HCT116 (cell line): ENCODE results near the gene LMNA. TPM values are rescaled to one million over a fixed set of nuclear protein-coding genes. Genes with fewer than 3 reads are reported as not detected.

Experiments used
- ATAC-seq: fragments of 200-7000 bp; cut with Tn5 transposase; 2 replicates; pipeline ENCODE4 v1.9.1; 2020; ENCODE audit warnings: mild to moderate bottlenecking, moderate library complexity
- BruUV-seq: library from RNA; stranded (reverse); fragments of 400-500 nt; replicated peaks from 2 replicates; lab custom pipeline; 2021; lab: Mats Ljungman, UMichigan
- CTCF ChIA-PET: fragments of 300-600 bp; sonication (Branson Sonifier 250); formaldehyde crosslinking; loops from one replicate; lab custom pipeline; 2021; ENCODE audit warnings: antibody characterized with exemption; lab: Charles Lee
- POLR2A ChIA-PET: fragments of 300-600, 350-600 bp; sonication (Branson Sonifier 250); formaldehyde crosslinking; loops from one replicate; lab custom pipeline; 2021; ENCODE audit warnings: antibody characterized with exemption; lab: Charles Lee
- RAD21 ChIA-PET, 2 experiments: fragments of 300-600 bp; sonication (Branson Sonifier 250); formaldehyde crosslinking; loops; one replicate each; lab custom pipeline; 2023; ENCODE audit warnings: low total read pairs in 2 of 2; ENCODE audit not compliant: uncharacterized antibody in 2 of 2, unreplicated experiment in 2 of 2, low non-redundant PET in 1 of 2; lab: Charles Lee
- DNase-seq: peaks from one replicate; pipeline ENCODE4 v3.0.0-alpha.2; 2010; ENCODE audit warnings: low read depth, low spot score
- H2AFZ ChIP-seq: fragments of 200-600 bp; shearing (Covaris generic), sonication (generic); 2 replicates; pipeline ENCODE4 v1.6.1; 2017; ENCODE audit warnings: low read depth, mixed run types, mixed read lengths, antibody characterized with exemption, low read length; ENCODE audit not compliant: poor library complexity, severe bottlenecking
- H3K27ac ChIP-seq: 2 replicates; pipeline ENCODE4 v1.5.1; 2012; ENCODE audit warnings: low read depth, low read length
- H3K27me3 ChIP-seq: fragments of 200-600 bp; sonication (generic); 2 replicates; pipeline ENCODE4 v1.6.1; 2016; ENCODE audit warnings: mixed run types, low read length, mixed read lengths; ENCODE audit not compliant: insufficient read depth
- H3K36me3 ChIP-seq, 2 experiments: fragments of 200-500 bp in 1 of 2; fragments of 200-600 bp in 1 of 2; sonication (Bioruptor generic) in 1 of 2; sonication (generic) in 1 of 2; 2 replicates each; pipeline versions ENCODE4 v1.5.1 to v1.6.1; 2014 to 2016; ENCODE audit warnings: low read length in 2 of 2, inconsistent platforms in 1 of 2, mixed read lengths in 1 of 2, mixed run types in 1 of 2; ENCODE audit not compliant: insufficient read depth in 2 of 2, control insufficient read depth in 1 of 2
- H3K4me1 ChIP-seq, 2 experiments: fragments of 200-600 bp in 1 of 2; sonication (generic) in 1 of 2; 2 replicates each; pipeline versions ENCODE4 v1.5.1 to v1.6.1; 2012 to 2017; ENCODE audit warnings: low read length in 2 of 2, inconsistent platforms in 1 of 2, mild to moderate bottlenecking in 1 of 2, mixed read lengths in 1 of 2, mixed run types in 1 of 2, moderate library complexity in 1 of 2; ENCODE audit not compliant: insufficient read depth in 2 of 2, control insufficient read depth in 1 of 2
- H3K4me2 ChIP-seq: fragments of 200-600 bp; sonication (generic); 2 replicates; pipeline ENCODE4 v1.6.1; 2017; ENCODE audit warnings: mixed run types, low read length, mixed read lengths
- H3K4me3 ChIP-seq, 2 experiments: fragments of 200-600 bp in 1 of 2; sonication (generic) in 1 of 2; replicated peaks in 1 of 2; 2 replicates each; pipeline ENCODE4 v1.5.1; 2011 to 2016; ENCODE audit warnings: low read length in 2 of 2, control low read depth in 1 of 2, low read depth in 1 of 2, mild to moderate bottlenecking in 1 of 2, mixed read lengths in 1 of 2, mixed run types in 1 of 2
- H3K79me2 ChIP-seq: fragments of 200-600 bp; sonication (generic); 2 replicates; pipeline ENCODE4 v1.6.1; 2017; ENCODE audit warnings: mild to moderate bottlenecking, mixed run types, low read length, moderate library complexity, mixed read lengths; ENCODE audit not compliant: insufficient read depth
- H3K9ac ChIP-seq: fragments of 200-600 bp; sonication (generic); 2 replicates; pipeline ENCODE4 v1.6.1; 2016; ENCODE audit warnings: low read length, mixed read lengths
- H3K9me2 ChIP-seq: fragments of 200-600 bp; sonication (generic), shearing (Covaris generic); 2 replicates; pipeline ENCODE4 v1.6.1; 2017; ENCODE audit warnings: mixed run types, mild to moderate bottlenecking, moderate library complexity; ENCODE audit not compliant: insufficient read depth
- H3K9me3 ChIP-seq, 2 experiments: fragments of 200-500 bp in 1 of 2; fragments of 200-600 bp in 1 of 2; sonication (Bioruptor generic) in 1 of 2; sonication (generic) in 1 of 2; 2 replicates each; pipeline ENCODE4 v1.6.1; 2014 to 2017; ENCODE audit warnings: low read length in 2 of 2, mixed read lengths in 2 of 2, inconsistent platforms in 1 of 2, low read depth in 1 of 2, mild to moderate bottlenecking in 1 of 2, mixed run types in 1 of 2, moderate library complexity in 1 of 2; ENCODE audit not compliant: control insufficient read depth in 1 of 2, insufficient read depth in 1 of 2
- H4K20me1 ChIP-seq: fragments of 200-600 bp; sonication (generic), shearing (Covaris generic); 2 replicates; pipeline ENCODE4 v1.6.1; 2017; ENCODE audit warnings: mixed run types, mild to moderate bottlenecking, moderate library complexity; ENCODE audit not compliant: insufficient read depth
- CEBPB ChIP-seq: IDR thresholded peaks from 2 replicates; pipeline ENCODE4 v1.6.1; 2012; ENCODE audit warnings: low read depth
- EZH2 ChIP-seq: fragments of 200-600 bp; sonication (generic); IDR thresholded peaks from 2 replicates; pipeline ENCODE4 v1.6.1; 2017; ENCODE audit warnings: antibody characterized with exemption, mixed run types
- POLR2AphosphoS5 ChIP-seq: IDR thresholded peaks from 2 replicates; pipeline ENCODE4 v1.6.1; 2011; ENCODE audit warnings: mild to moderate bottlenecking, low read depth, low read length, moderate library complexity
- SIN3A ChIP-seq: IDR thresholded peaks from 2 replicates; pipeline ENCODE4 v1.6.1; 2012; ENCODE audit warnings: low read depth
- ZNF274 ChIP-seq: fragments of 200-500 bp; sonication (Bioruptor generic); IDR thresholded peaks from 2 replicates; pipeline ENCODE4 v1.6.1; 2014; ENCODE audit warnings: mild to moderate bottlenecking, low read depth, low read length, inconsistent platforms
- intact Hi-C: fragments of 100-400 bp; cut with micrococcal nuclease; formaldehyde crosslinking; loops from 2 replicates; pipeline ENCODE4 v1.10.0; 2022
- total RNA-seq: library from RNA; stranded (reverse); gene quantifications from one replicate; pipeline ENCODE4 v1.2.1, GENCODE V29; 2021; ENCODE audit not compliant: unreplicated experiment
- TF ChIP-seq, protein P1 (sequence below): IDR thresholded peaks from 2 replicates; pipeline ENCODE4 v1.6.1; 2012

Gene LMNA
- total RNA-seq, 1 experiment from 2014 or later = 528 TPM

DNA sequence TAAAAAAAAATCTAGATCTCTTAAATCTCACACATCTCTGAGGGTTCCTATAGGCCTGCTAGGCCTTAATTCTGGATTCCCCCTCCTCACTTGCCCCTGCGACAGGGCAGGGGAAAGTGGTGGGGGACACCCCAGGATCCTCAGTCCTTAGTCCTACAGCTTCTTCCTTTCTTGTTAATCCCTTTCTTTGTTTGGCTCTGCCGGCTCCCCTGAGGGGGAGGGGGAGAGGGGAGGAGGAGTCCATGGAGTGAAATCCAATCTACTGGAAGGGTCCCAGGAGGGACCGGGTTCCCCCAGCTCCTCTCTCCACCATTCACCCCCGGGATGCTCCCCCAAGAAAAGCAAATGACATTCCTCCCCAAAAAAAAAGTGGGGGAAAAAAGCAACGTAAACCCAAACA is 40.8 kb upstream of the LMNA start:
- ATAC-seq (no peak), DNase-seq (no peak)
- ChIA-PET POLR2A (no interaction called here), CTCF (no interaction called here), RAD21 (no interaction called here)
- H3K9me2 ChIP-seq = no peaks in the 10 kb centered on the region
- no peaks in the 10 kb centered on the region for H3K9me3 ChIP-seq
- no peaks in the 10 kb centered on the region for H3K79me2 ChIP-seq
- no peak overlapping the region for H3K4me3 ChIP-seq
- H2AFZ ChIP-seq = no peak overlapping the region
- no peaks in the 10 kb centered on the region for H4K20me1 ChIP-seq
- H3K4me2 ChIP-seq = no peak overlapping the region
- no peaks in the 10 kb centered on the region for H3K27me3 ChIP-seq
- H3K27ac ChIP-seq = no peak overlapping the region
- H3K4me1 ChIP-seq = peaks cover 0 to 11% of the 10 kb centered on the region in 2 experiments; a peak in 2 of 4 replicates
- intact Hi-C loops = no loop called here
- H3K36me3 ChIP-seq = peaks cover 15 to 27% of the 10 kb centered on the region in 2 experiments
- H3K9ac ChIP-seq = no peak overlapping the region
- TF ChIP-seq EZH2 (no peak), CEBPB (no peak), SIN3A (no peak), ZNF274 (no peak)
- TF ChIP-seq, protein P1, sequence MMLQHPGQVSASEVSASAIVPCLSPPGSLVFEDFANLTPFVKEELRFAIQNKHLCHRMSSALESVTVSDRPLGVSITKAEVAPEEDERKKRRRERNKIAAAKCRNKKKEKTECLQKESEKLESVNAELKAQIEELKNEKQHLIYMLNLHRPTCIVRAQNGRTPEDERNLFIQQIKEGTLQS = no peak
- BruUV-seq = no TSS peak

DNA sequence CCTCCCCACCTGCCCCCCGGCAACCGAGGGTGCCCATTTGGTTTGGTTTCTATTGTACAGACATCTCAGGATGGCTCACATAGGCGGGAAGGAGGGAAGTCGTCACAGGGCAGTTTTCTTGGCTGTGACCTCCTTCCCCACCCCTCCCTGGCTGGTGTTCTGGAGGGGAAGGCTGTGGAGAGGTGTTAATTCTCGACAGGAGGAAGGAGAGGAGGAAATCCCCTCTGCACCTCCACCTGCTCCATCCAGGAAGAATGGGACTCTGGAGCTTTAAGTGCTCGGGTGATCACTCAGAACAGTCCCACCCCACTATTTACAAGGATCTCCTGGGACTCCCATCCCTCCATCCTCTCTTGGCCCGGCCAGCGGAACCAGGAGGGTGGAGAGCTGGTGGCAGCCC is 39.9 kb upstream of the LMNA start:
- H3K9ac ChIP-seq = no peak overlapping the region
- POLR2A ChIA-PET = no interaction called here
- no peaks in the 10 kb centered on the region for H3K9me3 ChIP-seq
- H4K20me1 ChIP-seq = no peaks in the 10 kb centered on the region
- H3K27me3 ChIP-seq = no peaks in the 10 kb centered on the region
- no peak for ATAC-seq
- no peak overlapping the region for H2AFZ ChIP-seq
- no TSS peak for BruUV-seq
- H3K4me1 ChIP-seq = peaks cover 0 to 11% of the 10 kb centered on the region in 2 experiments; a peak in 2 of 4 replicates
- no peak for TF ChIP-seq SIN3A
- no peak for TF ChIP-seq POLR2AphosphoS5
- TF ChIP-seq CEBPB = no peak
- TF ChIP-seq, all 23 proteins: peak for 0
- RAD21 ChIA-PET = no interaction called here
- no peaks in the 10 kb centered on the region for H3K79me2 ChIP-seq
- no peaks in the 10 kb centered on the region for H3K9me2 ChIP-seq
- no peak overlapping the region for H3K4me3 ChIP-seq
- CTCF ChIA-PET = no interaction called here
- H3K4me2 ChIP-seq = no peak overlapping the region
- no peak overlapping the region for H3K27ac ChIP-seq
- DNase-seq = no peak
- H3K36me3 ChIP-seq = peaks cover 13 to 20% of the 10 kb centered on the region in 2 experiments
- intact Hi-C loops = no loop called here
